ENCODE measurements around the gene CD86.

CD86 gene

DNA sequence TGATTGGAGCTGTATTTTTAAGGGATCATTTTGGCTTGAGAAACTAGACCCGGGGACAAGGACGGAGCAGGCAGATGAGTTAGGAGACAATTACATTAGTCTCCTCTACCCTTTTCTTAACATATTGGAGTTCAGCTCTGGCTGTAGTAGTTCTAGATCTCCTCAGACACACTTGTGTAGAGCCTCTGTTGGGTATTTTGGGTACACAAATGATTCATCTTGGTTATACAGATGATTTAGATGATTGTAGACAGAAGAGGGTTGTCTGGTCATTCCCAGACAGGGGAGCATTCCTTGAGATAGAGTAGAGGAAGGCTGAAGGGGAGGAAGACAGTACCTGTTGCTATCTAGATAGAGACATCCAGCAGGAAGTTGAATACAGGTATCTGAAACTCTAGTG is 43.4 kb downstream of the CD86 start:
- Histone ChIP-seq H3K36me3 (ENCODE audit: control insufficient read depth, low read depth, low read length) (no peaks in the 10 kb centered on the region), H3K9me3 (ENCODE audit: control insufficient read depth, low read depth, low read length) (no peaks in the 10 kb centered on the region), H3K27me3 (ENCODE audit: control insufficient read depth, insufficient read depth, low read length) (no peaks in the 10 kb centered on the region), H3K9ac (ENCODE audit: low read length) (no peak overlapping the region), H3K4me3 (ENCODE audit: low read length) (no peak overlapping the region), H3K4me1 (ENCODE audit: control insufficient read depth, low read depth, low read length) (no peaks in the 10 kb centered on the region), H3K27ac (ENCODE audit: low read length) (no peak overlapping the region)

DNA sequence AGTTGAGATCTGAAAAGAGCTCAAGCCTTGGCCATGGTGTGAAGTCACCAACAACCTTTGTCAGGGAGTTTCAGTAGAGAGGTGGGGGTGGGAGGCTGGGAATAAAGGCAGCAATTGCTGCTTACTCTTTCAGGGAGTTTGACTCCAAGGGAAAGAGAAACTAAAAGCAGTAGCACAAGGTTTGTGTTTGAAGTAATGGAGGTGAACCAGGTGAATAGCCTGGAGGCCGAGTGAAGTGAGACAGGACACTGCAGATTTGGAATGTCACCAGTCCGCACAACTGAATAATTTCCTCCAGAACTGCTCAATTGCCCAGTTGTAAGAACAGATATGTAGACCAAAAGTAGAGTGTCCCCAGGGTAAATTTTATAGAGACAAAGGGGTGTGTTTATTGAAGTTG is 44.1 kb downstream of the CD86 start:
- Histone ChIP-seq H3K27ac (ENCODE audit: low read length) (no peak overlapping the region), H3K4me1 (ENCODE audit: control insufficient read depth, low read depth, low read length) (no peaks in the 10 kb centered on the region), H3K9ac (ENCODE audit: low read length) (no peak overlapping the region)

GRCh38 chr3:122100083-122100482 is 44.9 kb downstream of the CD86 start:
- Histone ChIP-seq H3K36me3 (ENCODE audit: control insufficient read depth, low read depth, low read length) (no peaks in the 10 kb centered on the region), H3K4me1 (ENCODE audit: control insufficient read depth, low read depth, low read length) (no peaks in the 10 kb centered on the region), H3K9me3 (ENCODE audit: control insufficient read depth, low read depth, low read length) (no peaks in the 10 kb centered on the region), H3K27me3 (ENCODE audit: control insufficient read depth, insufficient read depth, low read length) (no peaks in the 10 kb centered on the region), H3K27ac (ENCODE audit: low read length) (no peak overlapping the region), H3K4me3 (ENCODE audit: low read length) (no peak overlapping the region), H3K9ac (ENCODE audit: low read length) (no peak overlapping the region)

More for the DNA sequence above, 44.1 kb downstream of the CD86 start:
- Histone ChIP-seq H3K9me3 (ENCODE audit: control insufficient read depth, low read depth, low read length) (no peaks in the 10 kb centered on the region), H3K4me3 (ENCODE audit: low read length) (no peak overlapping the region), H3K27me3 (ENCODE audit: control insufficient read depth, insufficient read depth, low read length) (no peaks in the 10 kb centered on the region), H3K36me3 (ENCODE audit: control insufficient read depth, low read depth, low read length) (no peaks in the 10 kb centered on the region)

DNA sequence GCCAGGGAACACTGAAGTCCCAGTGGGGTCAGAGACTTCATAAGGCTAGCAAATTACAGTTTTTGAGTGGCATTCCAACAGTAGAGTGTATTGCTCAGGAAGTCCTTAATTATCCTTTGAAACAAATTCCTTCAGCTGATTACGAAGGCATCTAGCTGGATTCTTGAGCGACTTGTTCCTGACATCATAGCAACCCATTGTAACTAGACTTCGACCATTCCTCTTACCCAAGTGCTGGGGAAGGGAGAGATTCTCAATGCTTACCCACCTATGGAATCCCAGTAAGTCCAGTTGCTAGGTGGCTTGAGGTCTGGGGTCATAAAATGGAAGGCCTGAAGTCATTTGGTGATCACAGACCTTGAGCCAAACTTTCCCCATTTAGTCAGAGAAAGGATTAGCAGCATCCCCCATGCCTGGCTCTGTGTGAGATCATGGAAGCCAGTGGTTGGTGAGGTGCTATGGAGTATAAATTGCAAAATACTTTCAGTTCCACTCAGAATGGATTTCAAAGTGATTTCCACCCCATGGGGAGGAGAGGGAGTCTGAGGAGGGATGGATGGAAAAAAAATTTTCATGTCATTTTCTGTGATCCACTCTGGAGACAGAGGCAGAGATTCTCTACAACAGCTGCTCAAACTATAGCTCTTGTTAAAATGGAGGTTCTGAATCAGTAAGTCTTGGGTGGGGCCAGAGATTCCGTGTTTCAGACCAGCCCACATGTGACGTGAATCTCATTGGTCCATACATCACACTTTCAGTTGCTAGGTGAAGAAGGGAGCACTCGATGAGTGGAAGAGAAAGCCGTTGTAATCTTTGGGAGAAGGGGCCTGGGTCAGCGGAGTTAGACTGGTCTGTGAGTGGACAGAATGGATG is 45.7 kb downstream of the CD86 start:
- no peaks in the 10 kb centered on the region for H3K27me3 ChIP-seq (ENCODE audit: control insufficient read depth, insufficient read depth, low read length)
- no peak overlapping the region for H3K27ac ChIP-seq (ENCODE audit: low read length)
- H3K4me1 ChIP-seq (ENCODE audit: control insufficient read depth, low read depth, low read length): no peaks in the 10 kb centered on the region
- H3K36me3 ChIP-seq (ENCODE audit: control insufficient read depth, low read depth, low read length): no peaks in the 10 kb centered on the region
- no peak overlapping the region for H3K4me3 ChIP-seq (ENCODE audit: low read length)
- H3K9ac ChIP-seq (ENCODE audit: low read length): no peak overlapping the region
- H3K9me3 ChIP-seq (ENCODE audit: control insufficient read depth, low read depth, low read length): no peaks in the 10 kb centered on the region

- no peak overlapping the region for H3K27ac ChIP-seq (ENCODE audit: low read length)
Observed at GRCh38 chr3:122101646-122102045, 46.5 kb downstream of the CD86 start.

DNA sequence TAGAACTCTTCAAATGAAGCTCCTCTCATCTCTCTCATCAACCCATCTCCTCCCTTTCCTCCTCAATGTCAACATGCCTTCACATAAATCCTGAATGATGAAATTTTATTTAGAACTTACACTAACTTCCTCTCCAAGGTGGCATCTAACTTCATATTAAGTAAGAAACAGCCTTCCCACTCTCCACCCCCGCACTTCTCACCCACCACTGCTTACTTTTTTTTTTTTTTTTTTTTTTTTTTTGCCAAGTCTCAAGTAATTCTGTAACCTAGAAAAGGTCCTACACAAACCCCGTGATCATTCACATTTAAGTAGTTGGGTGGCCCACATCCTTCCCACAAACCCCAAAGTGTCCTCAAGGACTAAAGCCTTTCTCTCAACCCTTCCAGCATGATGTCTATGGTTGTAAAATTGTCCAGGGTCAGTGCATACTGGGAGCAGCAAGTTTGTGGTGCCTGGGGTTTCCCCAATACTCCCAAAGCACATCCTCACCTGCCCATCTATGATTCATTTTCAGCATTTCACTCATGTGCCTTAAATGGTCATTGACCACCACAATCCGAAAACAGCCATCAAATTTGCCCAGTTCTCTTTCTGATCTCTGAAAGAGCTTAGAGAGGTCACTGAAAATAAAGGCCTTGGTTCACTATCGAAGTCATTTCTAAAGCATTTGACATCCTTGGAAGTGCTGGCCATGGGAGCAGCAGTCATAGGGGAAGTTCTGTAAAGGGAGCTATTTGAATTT is 47.2 kb downstream of the CD86 start:
- Histone ChIP-seq H3K9ac (ENCODE audit: low read length) (no peak overlapping the region), H3K9me3 (ENCODE audit: control insufficient read depth, low read depth, low read length) (no peaks in the 10 kb centered on the region), H3K27ac (ENCODE audit: low read length) (no peak overlapping the region), H3K36me3 (ENCODE audit: control insufficient read depth, low read depth, low read length) (no peaks in the 10 kb centered on the region), H3K4me1 (ENCODE audit: control insufficient read depth, low read depth, low read length) (no peaks in the 10 kb centered on the region), H3K4me3 (ENCODE audit: low read length) (no peak overlapping the region), H3K27me3 (ENCODE audit: control insufficient read depth, insufficient read depth, low read length) (no peaks in the 10 kb centered on the region)

More at GRCh38 chr3:122101646-122102045, 46.5 kb downstream of the CD86 start:
- Histone ChIP-seq H3K4me1 (ENCODE audit: control insufficient read depth, low read depth, low read length) (no peaks in the 10 kb centered on the region), H3K36me3 (ENCODE audit: control insufficient read depth, low read depth, low read length) (no peaks in the 10 kb centered on the region), H3K4me3 (ENCODE audit: low read length) (no peak overlapping the region), H3K9ac (ENCODE audit: low read length) (no peak overlapping the region), H3K9me3 (ENCODE audit: control insufficient read depth, low read depth, low read length) (no peaks in the 10 kb centered on the region), H3K27me3 (ENCODE audit: control insufficient read depth, insufficient read depth, low read length) (no peaks in the 10 kb centered on the region)

DNA sequence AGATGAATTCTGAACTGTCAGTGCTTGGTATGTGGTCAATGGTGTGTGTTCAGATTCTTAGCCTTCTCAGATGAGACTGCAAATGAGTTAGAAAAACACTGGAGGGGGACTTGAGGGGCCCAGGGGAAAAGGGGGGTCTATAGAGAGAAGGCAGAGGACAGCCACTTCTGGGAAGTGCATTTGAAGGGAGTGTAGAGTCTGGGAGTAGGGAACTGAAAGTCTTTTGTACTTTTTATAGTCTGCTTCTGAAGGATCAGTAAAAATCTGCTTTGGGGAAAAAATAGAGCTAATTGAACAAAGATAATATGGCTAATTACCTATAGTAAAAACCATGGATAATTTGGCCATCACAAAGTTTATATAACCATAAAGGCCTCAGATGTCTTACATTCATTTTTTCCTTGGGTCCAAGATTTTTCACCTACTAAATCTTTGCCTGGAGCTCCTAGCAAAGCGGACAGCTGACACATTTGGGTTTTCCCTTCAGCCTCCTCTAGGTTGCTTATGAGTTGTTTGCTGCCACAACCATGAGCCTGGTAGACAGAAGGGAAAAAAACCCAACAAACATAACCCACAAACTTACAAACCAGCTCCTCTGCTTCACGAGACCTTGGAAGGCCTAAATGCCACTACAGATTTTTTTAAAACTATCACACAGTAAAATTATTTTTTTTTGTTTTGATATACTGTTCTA is 48.8 kb downstream of the CD86 start:
- H3K4me1 ChIP-seq (ENCODE audit: control insufficient read depth, low read depth, low read length): no peaks in the 10 kb centered on the region
- no peaks in the 10 kb centered on the region for H3K36me3 ChIP-seq (ENCODE audit: control insufficient read depth, low read depth, low read length)
- no peaks in the 10 kb centered on the region for H3K27me3 ChIP-seq (ENCODE audit: control insufficient read depth, insufficient read depth, low read length)
- no peak overlapping the region for H3K9ac ChIP-seq (ENCODE audit: low read length)
- no peak overlapping the region for H3K4me3 ChIP-seq (ENCODE audit: low read length)
- H3K9me3 ChIP-seq (ENCODE audit: control insufficient read depth, low read depth, low read length): no peaks in the 10 kb centered on the region
- H3K27ac ChIP-seq (ENCODE audit: low read length): no peak overlapping the region

GRCh38 chr3:122104515-122105194 is 49.5 kb downstream of the CD86 start:
- H3K9ac ChIP-seq (ENCODE audit: low read length): no peak overlapping the region
- H3K27ac ChIP-seq (ENCODE audit: low read length): no peak overlapping the region
- no peaks in the 10 kb centered on the region for H3K36me3 ChIP-seq (ENCODE audit: control insufficient read depth, low read depth, low read length)
- H3K4me3 ChIP-seq (ENCODE audit: low read length): no peak overlapping the region
- no peaks in the 10 kb centered on the region for H3K27me3 ChIP-seq (ENCODE audit: control insufficient read depth, insufficient read depth, low read length)
- no peaks in the 10 kb centered on the region for H3K4me1 ChIP-seq (ENCODE audit: control insufficient read depth, low read depth, low read length)
- H3K9me3 ChIP-seq (ENCODE audit: control insufficient read depth, low read depth, low read length): no peaks in the 10 kb centered on the region

DNA sequence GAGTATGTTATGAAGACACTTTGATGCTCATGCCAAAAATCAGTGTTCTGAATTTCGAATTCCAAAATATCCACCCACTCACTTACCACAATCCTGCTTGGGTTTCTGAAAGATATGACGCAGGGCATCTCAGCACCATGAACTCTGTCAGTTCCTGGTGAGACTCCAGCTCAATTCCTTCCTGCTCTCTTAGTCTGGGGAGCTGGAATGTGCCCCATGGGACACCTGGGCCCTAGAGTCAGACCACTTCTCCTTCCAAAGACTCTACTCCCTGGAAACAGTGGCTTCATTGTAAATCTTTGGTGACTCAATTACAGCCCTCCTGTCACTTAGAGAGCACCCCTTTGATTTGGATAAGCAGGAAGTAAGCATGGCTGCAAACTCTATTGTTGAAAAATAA is 50.5 kb downstream of the CD86 start:
- H3K36me3 ChIP-seq (ENCODE audit: control insufficient read depth, low read depth, low read length): no peaks in the 10 kb centered on the region
- H3K9ac ChIP-seq (ENCODE audit: low read length): no peak overlapping the region
- H3K9me3 ChIP-seq (ENCODE audit: control insufficient read depth, low read depth, low read length): no peaks in the 10 kb centered on the region
- no peaks in the 10 kb centered on the region for H3K4me1 ChIP-seq (ENCODE audit: control insufficient read depth, low read depth, low read length)
- H3K27me3 ChIP-seq (ENCODE audit: control insufficient read depth, insufficient read depth, low read length): no peaks in the 10 kb centered on the region
- no peak overlapping the region for H3K4me3 ChIP-seq (ENCODE audit: low read length)
- H3K27ac ChIP-seq (ENCODE audit: low read length): no peak overlapping the region

GRCh38 chr3:122107171-122107570 is 52.0 kb downstream of the CD86 start:
- Histone ChIP-seq H3K36me3 (ENCODE audit: control insufficient read depth, low read depth, low read length) (no peaks in the 10 kb centered on the region), H3K4me3 (ENCODE audit: low read length) (no peak overlapping the region), H3K27me3 (ENCODE audit: control insufficient read depth, insufficient read depth, low read length) (no peaks in the 10 kb centered on the region)

DNA sequence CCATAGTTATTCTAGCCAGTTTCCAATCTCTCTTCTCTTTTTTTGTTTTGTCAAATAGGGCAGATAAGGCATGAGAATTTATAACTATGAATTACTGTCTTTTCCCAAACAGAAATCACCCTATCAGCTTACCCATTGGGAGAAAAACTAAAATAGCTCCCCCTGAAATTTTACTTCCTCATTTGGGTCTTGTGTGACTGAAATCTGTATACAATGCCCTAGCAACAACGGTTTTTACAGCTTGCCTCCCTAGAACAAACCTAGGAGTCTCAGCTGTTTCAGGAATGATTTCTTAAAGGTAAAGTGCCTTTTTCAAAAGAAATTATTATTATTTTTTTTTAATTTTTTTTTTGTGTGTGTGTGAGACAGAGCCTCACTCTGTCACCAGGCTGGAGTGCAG is 56.8 kb downstream of the CD86 start:
- Histone ChIP-seq H3K27ac (ENCODE audit: low read length) (no peak overlapping the region), H3K27me3 (ENCODE audit: control insufficient read depth, insufficient read depth, low read length) (no peaks in the 10 kb centered on the region), H3K4me3 (ENCODE audit: low read length) (no peak overlapping the region), H3K9me3 (ENCODE audit: control insufficient read depth, low read depth, low read length) (no peaks in the 10 kb centered on the region), H3K36me3 (ENCODE audit: control insufficient read depth, low read depth, low read length) (no peaks in the 10 kb centered on the region), H3K4me1 (ENCODE audit: control insufficient read depth, low read depth, low read length) (no peaks in the 10 kb centered on the region), H3K9ac (ENCODE audit: low read length) (no peak overlapping the region)

More at GRCh38 chr3:122107171-122107570, 52.0 kb downstream of the CD86 start:
- no peak overlapping the region for H3K27ac ChIP-seq (ENCODE audit: low read length)
- H3K9ac ChIP-seq (ENCODE audit: low read length): no peak overlapping the region
- H3K4me1 ChIP-seq (ENCODE audit: control insufficient read depth, low read depth, low read length): no peaks in the 10 kb centered on the region
- no peaks in the 10 kb centered on the region for H3K9me3 ChIP-seq (ENCODE audit: control insufficient read depth, low read depth, low read length)
